Uterus (tissue), 2 donors: ENCODE results near the gene CHST15.

Experiments used
- POLR2A ChIP-seq, 2 donors: fragments of 450-650 bp; IDR thresholded peaks; one replicate each; pipeline ENCODE4 v1.6.1; 2016; ENCODE audit warnings: antibody characterized with exemption in 2 of 2, mild to moderate bottlenecking in 1 of 2, moderate library complexity in 1 of 2
- TF ChIP-seq, protein P1 (sequence below), 4 experiments: fragments of 200-600 bp in 2 of 4; fragments of 450-650 bp in 2 of 4; sonication (generic) in 2 of 4; IDR thresholded peaks; one replicate each; pipeline ENCODE4 v1.5.1; 2016 to 2019; ENCODE audit warnings: antibody characterized with exemption in 4 of 4, mild to moderate bottlenecking in 2 of 4, moderate library complexity in 1 of 4

DNA sequence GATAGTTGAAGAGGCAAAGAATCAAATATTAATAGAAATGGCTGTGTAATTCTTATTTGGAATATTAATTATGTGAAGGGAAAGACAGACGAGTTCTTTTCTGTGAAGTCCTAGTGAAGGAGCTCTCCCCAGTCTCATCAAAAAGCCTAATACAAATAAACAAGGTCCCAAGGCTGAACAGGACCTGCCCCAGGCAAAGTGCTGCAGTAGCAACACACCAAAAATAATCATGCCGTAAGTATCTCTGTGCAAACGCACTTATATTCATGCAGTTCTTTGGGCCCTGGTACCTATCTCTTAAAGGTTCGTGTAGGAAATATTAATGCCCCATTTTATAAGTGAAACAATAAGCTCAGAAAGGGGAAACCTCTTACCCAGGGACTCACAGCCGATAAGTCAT, 12.2 kb upstream of the CHST15 start:
- TF ChIP-seq, protein P1, sequence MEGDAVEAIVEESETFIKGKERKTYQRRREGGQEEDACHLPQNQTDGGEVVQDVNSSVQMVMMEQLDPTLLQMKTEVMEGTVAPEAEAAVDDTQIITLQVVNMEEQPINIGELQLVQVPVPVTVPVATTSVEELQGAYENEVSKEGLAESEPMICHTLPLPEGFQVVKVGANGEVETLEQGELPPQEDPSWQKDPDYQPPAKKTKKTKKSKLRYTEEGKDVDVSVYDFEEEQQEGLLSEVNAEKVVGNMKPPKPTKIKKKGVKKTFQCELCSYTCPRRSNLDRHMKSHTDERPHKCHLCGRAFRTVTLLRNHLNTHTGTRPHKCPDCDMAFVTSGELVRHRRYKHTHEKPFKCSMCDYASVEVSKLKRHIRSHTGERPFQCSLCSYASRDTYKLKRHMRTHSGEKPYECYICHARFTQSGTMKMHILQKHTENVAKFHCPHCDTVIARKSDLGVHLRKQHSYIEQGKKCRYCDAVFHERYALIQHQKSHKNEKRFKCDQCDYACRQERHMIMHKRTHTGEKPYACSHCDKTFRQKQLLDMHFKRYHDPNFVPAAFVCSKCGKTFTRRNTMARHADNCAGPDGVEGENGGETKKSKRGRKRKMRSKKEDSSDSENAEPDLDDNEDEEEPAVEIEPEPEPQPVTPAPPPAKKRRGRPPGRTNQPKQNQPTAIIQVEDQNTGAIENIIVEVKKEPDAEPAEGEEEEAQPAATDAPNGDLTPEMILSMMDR (IDR thresholded peaks at IDR 0.05) = no peak
- TF ChIP-seq POLR2A (IDR thresholded peaks at IDR 0.05) = no peak
